K562 (cell line): ENCODE measurements around the gene ZFPM1. TPM values are rescaled to one million over a fixed set of nuclear protein-coding genes. Genes with fewer than 3 reads are reported as not detected.

Experiments
- CBX2 ChIP-seq: fragments of 200-600 bp; sonication (generic); IDR thresholded peaks from one replicate; pipeline ENCODE4 v1.6.1; 2012; ENCODE audit warnings: mild to moderate bottlenecking, low read length, inconsistent platforms; ENCODE audit not compliant: insufficient read depth, poor library complexity, severe bottlenecking
- CBX8 ChIP-seq: fragments of 200-600 bp; sonication (generic); IDR thresholded peaks from 2 replicates; pipeline ENCODE4 v1.6.1; 2012; ENCODE audit warnings: borderline replicate concordance, mixed run types, low read depth, mild to moderate bottlenecking, moderate library complexity, mixed read lengths, low read length, control low read depth, inconsistent platforms; ENCODE audit not compliant: poor library complexity, severe bottlenecking; ENCODE audit errors: extremely low read depth
- ETS2 ChIP-seq: IDR thresholded peaks from 2 replicates; pipeline ENCODE4 v1.6.1; 2016; ENCODE audit warnings: borderline replicate concordance, missing genetic modification characterization, mild to moderate bottlenecking, moderate library complexity, missing compliant biosample characterization; ENCODE audit not compliant: poor library complexity, severe bottlenecking
- ETV6 ChIP-seq, 3 experiments: fragments of 150-350 bp in 1 of 3; sonication (generic) in 1 of 3; formaldehyde crosslinking in 1 of 3; IDR thresholded peaks; 2 replicates each; pipeline versions ENCODE4 v1.6.1 to v1.8.0; 2014 to 2022; ENCODE audit warnings: borderline replicate concordance in 2 of 3, low read depth in 2 of 3, antibody characterized with exemption in 1 of 3, low read length in 1 of 3, mild to moderate bottlenecking in 1 of 3, missing genetic modification reagents in 1 of 3
- FOXK2 ChIP-seq, 2 experiments: fragments of 450-650 bp; IDR thresholded peaks in 1 of 2; conservative IDR thresholded peaks in 1 of 2; 2 replicates each; pipeline ENCODE4 v1.6.1; 2016; ENCODE audit warnings: low read depth in 2 of 2, mild to moderate bottlenecking in 1 of 2
- HLTF ChIP-seq: fragments of 450-650 bp; IDR thresholded peaks from 2 replicates; pipeline ENCODE4 v1.6.1; 2016
- JUND ChIP-seq, 2 experiments: IDR thresholded peaks; 2 replicates in 1 of 2; 3 replicates in 1 of 2; pipeline ENCODE4 v1.6.1; 2011; ENCODE audit warnings: borderline replicate concordance in 2 of 2, low read depth in 2 of 2, low read length in 2 of 2, improper control_type of control experiment in 1 of 2, missing biosample characterization in 1 of 2, missing genetic modification characterization in 1 of 2, missing genetic modification reagents in 1 of 2
- MCM3 ChIP-seq: fragments of 450-650 bp; IDR thresholded peaks from 2 replicates; pipeline ENCODE4 v1.6.1; 2016
- NR4A1 ChIP-seq, 2 experiments: fragments of 250-450 bp in 1 of 2; fragments of 450-650 bp in 1 of 2; sonication (Bioruptor Pico) in 1 of 2; IDR thresholded peaks; 2 replicates each; pipeline versions ENCODE4 v1.4.0 to v1.6.1; 2016 to 2020; ENCODE audit warnings: mild to moderate bottlenecking in 2 of 2, missing compliant biosample characterization in 1 of 2, missing genetic modification characterization in 1 of 2, moderate library complexity in 1 of 2
- POLR2AphosphoS2 ChIP-seq: IDR thresholded peaks from 2 replicates; pipeline ENCODE4 v1.6.1; 2012; ENCODE audit warnings: low read length, improper control_type of control experiment
- RNF2 ChIP-seq: sonication (generic); IDR thresholded peaks from 2 replicates; pipeline ENCODE4 v1.6.1; 2016
- SMARCE1 ChIP-seq: fragments of 450-650 bp; IDR thresholded peaks from 2 replicates; pipeline ENCODE4 v1.7.1; 2016; ENCODE audit warnings: mild to moderate bottlenecking
- TCF7L2 ChIP-seq: fragments of 150-350 bp; IDR thresholded peaks from 2 replicates; pipeline ENCODE4 v1.6.1; 2016; ENCODE audit warnings: low read depth, mild to moderate bottlenecking, low read length, moderate library complexity
- ZNF124 ChIP-seq: sonication (generic); formaldehyde crosslinking; IDR thresholded peaks from 2 replicates; pipeline ENCODE4 v1.8.1; 2022; ENCODE audit warnings: missing genetic modification reagents
- ZNF24 ChIP-seq: fragments of 450-650 bp; IDR thresholded peaks from 2 replicates; pipeline ENCODE4 v1.6.1; 2016
- ZZZ3 ChIP-seq: fragments of 450-650 bp; IDR thresholded peaks from 2 replicates; pipeline ENCODE4 v1.6.1; 2016; ENCODE audit warnings: antibody characterized with exemption, mild to moderate bottlenecking, moderate library complexity
- polyA plus RNA-seq, 8 experiments: library from polyadenylated mRNA; depleted of rRNA in 4 of 8; stranded (reverse) in 5 of 8; unstranded in 3 of 8; fragments of >200 nt; fragmentation: Nextera tagmentation in 2 of 8; fragmentation: Illumina TruSeq in 1 of 8; extraction: Ambion mirVana in 2 of 8; extraction: Trizol in 1 of 8; gene quantifications; 2 replicates each; pipeline versions ENCODE4 v1.2.1 to v1.2.3, GENCODE V29; 2011 to 2014; ENCODE audit warnings: inconsistent platforms in 1 of 8, missing spikeins in 1 of 8
- total RNA-seq, 7 experiments: library from RNA; depleted of rRNA in 6 of 7; stranded (reverse); fragments of >200 nt in 6 of 7; fragmentation: Illumina TruSeq in 2 of 7; extraction: Trizol in 2 of 7; gene quantifications; 2 replicates each; pipeline versions ENCODE4 v1.2.1 to v1.2.3, GENCODE V29; 2011 to 2021; ENCODE audit warnings: low replicate concordance in 1 of 7
- TF ChIP-seq, protein P1 (sequence below), 2 experiments: fragments of 450-650 bp; IDR thresholded peaks; 2 replicates each; pipeline ENCODE4 v1.6.1; 2018; ENCODE audit warnings: mild to moderate bottlenecking in 2 of 2, low read depth in 1 of 2; ENCODE audit not compliant: partially characterized antibody in 2 of 2
- TF ChIP-seq, protein P2 (sequence below): IDR thresholded peaks from 3 replicates; pipeline ENCODE4 v1.6.1; 2011; ENCODE audit warnings: borderline replicate concordance, mild to moderate bottlenecking; ENCODE audit not compliant: insufficient read length, insufficient read depth
- TF ChIP-seq, protein P3 (sequence below): sonication (generic); formaldehyde crosslinking; IDR thresholded peaks from 2 replicates; pipeline ENCODE4 v1.8.0; 2022; ENCODE audit warnings: missing genetic modification reagents, mild to moderate bottlenecking, borderline replicate concordance

Gene ZFPM1
- total and polyA plus RNA-seq, 9 of the 15 experiments (the other 6 are each of a cell fraction or from before 2014, with no cell fraction given): 0.03 to 35.9 (median 1.4) TPM

DNA sequence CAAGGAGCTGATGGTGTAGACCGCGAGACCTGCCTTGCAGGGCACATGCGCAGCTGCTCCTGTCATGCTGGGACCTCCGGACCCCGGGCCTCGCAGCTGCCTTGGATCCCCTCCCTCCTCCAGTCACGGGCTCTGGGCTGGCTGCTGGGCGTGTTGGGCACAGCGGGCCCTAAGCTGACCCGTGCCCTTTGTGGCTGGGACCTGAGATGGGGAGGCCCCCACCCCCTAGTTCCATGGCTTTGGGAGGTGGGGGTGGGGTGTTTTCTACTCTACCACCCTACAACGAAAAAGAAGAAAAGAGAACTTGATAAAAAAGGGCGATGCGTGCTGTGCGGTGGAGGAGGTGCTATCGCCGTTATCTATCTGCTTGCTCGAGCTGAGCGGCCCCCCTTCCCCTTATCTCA lies 14.5 kb downstream of the ZFPM1 start (continued):
- TF ChIP-seq CBX8: no peak
- TF ChIP-seq ETS2 (tag): no peak
- 0 out of 2 replicates have a peak, but pooled peaks have one; percentile 18 for TF ChIP-seq SMARCE1
- TF ChIP-seq ZZZ3: no peak
- TF ChIP-seq MCM3: no peak
- no peak for TF ChIP-seq POLR2AphosphoS2
- TF ChIP-seq, protein P1, sequence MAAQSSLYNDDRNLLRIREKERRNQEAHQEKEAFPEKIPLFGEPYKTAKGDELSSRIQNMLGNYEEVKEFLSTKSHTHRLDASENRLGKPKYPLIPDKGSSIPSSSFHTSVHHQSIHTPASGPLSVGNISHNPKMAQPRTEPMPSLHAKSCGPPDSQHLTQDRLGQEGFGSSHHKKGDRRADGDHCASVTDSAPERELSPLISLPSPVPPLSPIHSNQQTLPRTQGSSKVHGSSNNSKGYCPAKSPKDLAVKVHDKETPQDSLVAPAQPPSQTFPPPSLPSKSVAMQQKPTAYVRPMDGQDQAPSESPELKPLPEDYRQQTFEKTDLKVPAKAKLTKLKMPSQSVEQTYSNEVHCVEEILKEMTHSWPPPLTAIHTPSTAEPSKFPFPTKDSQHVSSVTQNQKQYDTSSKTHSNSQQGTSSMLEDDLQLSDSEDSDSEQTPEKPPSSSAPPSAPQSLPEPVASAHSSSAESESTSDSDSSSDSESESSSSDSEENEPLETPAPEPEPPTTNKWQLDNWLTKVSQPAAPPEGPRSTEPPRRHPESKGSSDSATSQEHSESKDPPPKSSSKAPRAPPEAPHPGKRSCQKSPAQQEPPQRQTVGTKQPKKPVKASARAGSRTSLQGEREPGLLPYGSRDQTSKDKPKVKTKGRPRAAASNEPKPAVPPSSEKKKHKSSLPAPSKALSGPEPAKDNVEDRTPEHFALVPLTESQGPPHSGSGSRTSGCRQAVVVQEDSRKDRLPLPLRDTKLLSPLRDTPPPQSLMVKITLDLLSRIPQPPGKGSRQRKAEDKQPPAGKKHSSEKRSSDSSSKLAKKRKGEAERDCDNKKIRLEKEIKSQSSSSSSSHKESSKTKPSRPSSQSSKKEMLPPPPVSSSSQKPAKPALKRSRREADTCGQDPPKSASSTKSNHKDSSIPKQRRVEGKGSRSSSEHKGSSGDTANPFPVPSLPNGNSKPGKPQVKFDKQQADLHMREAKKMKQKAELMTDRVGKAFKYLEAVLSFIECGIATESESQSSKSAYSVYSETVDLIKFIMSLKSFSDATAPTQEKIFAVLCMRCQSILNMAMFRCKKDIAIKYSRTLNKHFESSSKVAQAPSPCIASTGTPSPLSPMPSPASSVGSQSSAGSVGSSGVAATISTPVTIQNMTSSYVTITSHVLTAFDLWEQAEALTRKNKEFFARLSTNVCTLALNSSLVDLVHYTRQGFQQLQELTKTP (IDR thresholded peaks at IDR 0.05; ENCODE audit: low read depth in 1 of 2, partially characterized antibody in 2 of 2): no peak
- TF ChIP-seq JUND (IDR thresholded peaks at IDR 0.05; ENCODE audit: borderline replicate concordance, low read depth, low read length): peak; percentile 4; the same call in 1 of the 2 replicates
- no peak; the same call in 2 of the 3 replicates for TF ChIP-seq JUND (tag; IDR thresholded peaks at IDR 0.05; ENCODE audit: borderline replicate concordance, low read depth, low read length)
- TF ChIP-seq ETV6 (IDR thresholded peaks at IDR 0.05; ENCODE audit: borderline replicate concordance in 1 of 2, low read depth in 2 of 2, low read length in 1 of 2): no peak
- TF ChIP-seq ETV6 (CRISPR knock-in tag; IDR thresholded peaks at IDR 0.05; ENCODE audit: borderline replicate concordance): no peak
- TF ChIP-seq TCF7L2: no peak
- TF ChIP-seq, protein P2, sequence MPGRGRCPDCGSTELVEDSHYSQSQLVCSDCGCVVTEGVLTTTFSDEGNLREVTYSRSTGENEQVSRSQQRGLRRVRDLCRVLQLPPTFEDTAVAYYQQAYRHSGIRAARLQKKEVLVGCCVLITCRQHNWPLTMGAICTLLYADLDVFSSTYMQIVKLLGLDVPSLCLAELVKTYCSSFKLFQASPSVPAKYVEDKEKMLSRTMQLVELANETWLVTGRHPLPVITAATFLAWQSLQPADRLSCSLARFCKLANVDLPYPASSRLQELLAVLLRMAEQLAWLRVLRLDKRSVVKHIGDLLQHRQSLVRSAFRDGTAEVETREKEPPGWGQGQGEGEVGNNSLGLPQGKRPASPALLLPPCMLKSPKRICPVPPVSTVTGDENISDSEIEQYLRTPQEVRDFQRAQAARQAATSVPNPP: no peak
- no peak for TF ChIP-seq HLTF
- TF ChIP-seq ZNF124: no peak
- peak; percentile 48; the same call in 1 of the 2 replicates for TF ChIP-seq RNF2
- TF ChIP-seq, protein P3, sequence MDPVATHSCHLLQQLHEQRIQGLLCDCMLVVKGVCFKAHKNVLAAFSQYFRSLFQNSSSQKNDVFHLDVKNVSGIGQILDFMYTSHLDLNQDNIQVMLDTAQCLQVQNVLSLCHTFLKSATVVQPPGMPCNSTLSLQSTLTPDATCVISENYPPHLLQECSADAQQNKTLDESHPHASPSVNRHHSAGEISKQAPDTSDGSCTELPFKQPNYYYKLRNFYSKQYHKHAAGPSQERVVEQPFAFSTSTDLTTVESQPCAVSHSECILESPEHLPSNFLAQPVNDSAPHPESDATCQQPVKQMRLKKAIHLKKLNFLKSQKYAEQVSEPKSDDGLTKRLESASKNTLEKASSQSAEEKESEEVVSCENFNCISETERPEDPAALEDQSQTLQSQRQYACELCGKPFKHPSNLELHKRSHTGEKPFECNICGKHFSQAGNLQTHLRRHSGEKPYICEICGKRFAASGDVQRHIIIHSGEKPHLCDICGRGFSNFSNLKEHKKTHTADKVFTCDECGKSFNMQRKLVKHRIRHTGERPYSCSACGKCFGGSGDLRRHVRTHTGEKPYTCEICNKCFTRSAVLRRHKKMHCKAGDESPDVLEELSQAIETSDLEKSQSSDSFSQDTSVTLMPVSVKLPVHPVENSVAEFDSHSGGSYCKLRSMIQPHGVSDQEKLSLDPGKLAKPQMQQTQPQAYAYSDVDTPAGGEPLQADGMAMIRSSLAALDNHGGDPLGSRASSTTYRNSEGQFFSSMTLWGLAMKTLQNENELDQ (CRISPR knock-in tag): no peak
- TF ChIP-seq FOXK2 (conservative IDR thresholded peaks at IDR 0.05 in 1 of 2, IDR thresholded peaks at IDR 0.05 in 1 of 2; ENCODE audit: low read depth in 2 of 2): no peak
- 0 out of 2 replicates have a peak, but pooled peaks have one; percentile 26 for TF ChIP-seq NR4A1 (CRISPR knock-in tag; IDR thresholded peaks at IDR 0.05)
- no peak for TF ChIP-seq NR4A1 (tag; IDR thresholded peaks at IDR 0.05)
- no peak for TF ChIP-seq CBX2
- no peak for TF ChIP-seq ZNF24
